Stimulated activated CD8-positive, alpha-beta memory T cell treated with anti-CD3 and anti-CD28 coated beads, Interleukin-12 subunit alpha, Interleukin-12 subunit beta, amount 100 ng/mL, for 24 hours (primary cell): ENCODE data around the gene OR1I1.
"Not testable (repeated sequence)": the region's sequence is repeated elsewhere in the genome, so short reads cannot be mapped to it uniquely, and the experiment has no call there.

ENCODE experiments used
- DNase-seq: peaks from one replicate; pipeline ENCODE4 v3.0.0-alpha.2; 2020; ENCODE audit errors: extremely low read depth

The OR1I1 gene, protein sequence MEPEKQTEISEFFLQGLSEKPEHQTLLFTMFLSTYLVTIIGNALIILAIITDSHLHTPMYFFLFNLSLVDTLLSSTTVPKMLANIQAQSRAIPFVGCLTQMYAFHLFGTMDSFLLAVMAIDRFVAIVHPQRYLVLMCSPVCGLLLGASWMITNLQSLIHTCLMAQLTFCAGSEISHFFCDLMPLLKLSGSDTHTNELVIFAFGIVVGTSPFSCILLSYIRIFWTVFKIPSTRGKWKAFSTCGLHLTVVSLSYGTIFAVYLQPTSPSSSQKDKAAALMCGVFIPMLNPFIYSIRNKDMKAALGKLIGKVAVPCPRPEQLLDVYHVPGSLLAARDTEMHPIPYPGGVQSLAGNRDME

DNA sequence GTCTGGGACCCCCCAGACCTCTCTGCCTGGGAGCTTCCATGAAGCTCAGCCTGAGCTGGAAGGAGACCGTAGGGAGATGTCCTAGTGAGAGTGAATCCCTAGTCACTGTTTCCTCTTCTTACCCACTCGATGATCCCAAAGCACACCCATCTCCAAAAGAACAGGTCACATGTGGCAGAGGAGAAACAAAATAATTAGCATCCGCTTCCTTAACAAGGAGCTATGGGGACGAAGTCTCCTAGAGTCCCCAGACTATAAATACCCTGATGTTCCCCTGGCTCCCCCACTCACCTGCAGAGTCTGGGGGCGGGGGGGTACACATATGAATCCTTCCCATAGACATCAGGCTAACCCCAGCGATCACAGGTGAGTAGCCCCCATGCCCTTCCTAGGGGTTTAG is at the start of gene OR1I1:
TSS of gene OR1I1 (plus strand) at position 301 of the 400 bp plus-strand sequence. CDS start 4,855 bp downstream, outside the sequence.
- DNase-seq = no peak

DNA sequence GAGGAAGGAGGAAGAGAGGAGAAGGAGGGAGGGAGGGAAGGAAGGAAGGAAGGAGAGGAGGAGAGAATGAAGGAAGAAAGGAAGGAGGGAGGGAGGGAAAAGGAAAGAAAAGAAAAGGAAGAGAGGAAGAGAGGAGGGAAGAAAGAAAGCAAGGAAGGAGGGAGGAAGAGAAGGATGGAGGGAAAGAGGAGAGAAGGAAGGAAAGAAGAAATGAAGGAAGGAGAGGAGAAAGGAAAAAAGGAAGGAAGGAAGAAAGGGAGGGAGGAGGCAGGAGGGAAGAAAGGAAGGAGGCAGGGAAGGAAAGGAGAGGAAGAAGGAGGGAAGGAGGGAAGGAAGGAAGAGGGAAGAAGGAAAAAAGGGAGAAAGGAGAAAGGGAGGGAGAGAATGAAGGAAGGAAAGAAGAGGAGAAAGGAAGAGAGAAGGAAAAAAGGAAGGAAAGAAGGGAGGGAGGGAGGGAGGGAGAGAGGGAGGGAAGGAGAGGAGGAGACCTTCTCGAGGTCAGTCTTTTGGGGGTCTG is 46.2 kb upstream of the OR1I1 start:
- no peak for DNase-seq

DNA sequence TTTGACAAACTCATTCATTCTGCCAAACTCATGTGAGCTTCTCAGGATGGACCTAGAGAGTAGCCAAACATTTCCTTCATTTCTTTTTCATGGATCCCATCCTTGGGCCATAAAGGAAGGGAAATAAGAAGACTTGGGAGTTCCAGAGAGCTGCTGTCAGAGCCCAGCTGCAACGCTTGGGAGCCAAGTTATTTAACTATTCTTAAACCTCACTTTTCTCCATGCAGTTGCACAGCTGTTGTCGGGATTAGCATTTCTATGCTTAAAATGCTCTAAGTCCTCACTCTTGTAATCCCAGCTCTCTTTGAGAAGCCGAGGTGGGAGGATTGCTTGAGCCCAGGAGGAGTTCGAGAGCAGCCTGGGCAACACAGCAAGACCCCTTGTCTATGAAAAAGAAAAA is 44.4 kb upstream of the OR1I1 start:
- no peak for DNase-seq

DNA sequence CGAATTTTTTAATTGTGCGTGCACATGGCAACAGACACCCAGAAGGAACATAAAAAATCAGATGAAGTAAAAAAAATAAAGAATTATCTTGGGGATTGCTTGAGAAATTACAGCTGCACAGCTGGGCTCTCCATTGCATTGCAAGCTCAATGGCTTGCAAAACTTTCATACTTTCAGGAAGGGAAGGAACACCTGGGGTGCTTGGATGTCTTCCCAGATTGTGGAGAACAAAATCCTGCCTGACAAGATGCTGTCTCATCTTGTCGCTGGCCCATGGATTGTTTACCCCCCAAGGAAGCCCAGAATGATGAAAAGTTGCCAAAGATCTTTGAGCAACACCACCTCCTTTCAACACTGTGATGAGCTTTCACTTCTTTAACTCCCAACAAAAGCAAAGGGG is 43.7 kb upstream of the OR1I1 start:
- DNase-seq = no peak

DNA sequence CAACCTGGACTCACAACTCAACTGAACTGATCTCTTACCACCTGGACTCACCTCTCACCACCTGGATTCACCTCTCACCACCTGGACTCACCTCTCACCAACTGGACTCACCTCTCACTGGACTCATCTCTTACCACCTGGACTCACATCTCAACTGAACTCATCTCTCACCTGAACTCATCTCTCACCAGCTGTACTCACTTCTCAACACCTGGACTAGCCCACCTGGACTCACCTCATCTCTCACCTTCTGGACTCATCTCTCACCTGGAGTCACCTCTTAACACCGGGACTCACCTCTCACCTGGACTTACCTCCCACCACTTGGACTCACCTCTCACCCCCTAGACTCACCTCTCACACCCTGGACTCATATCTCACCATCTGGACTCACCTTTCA is 40.0 kb upstream of the OR1I1 start:
- no peak for DNase-seq

DNA sequence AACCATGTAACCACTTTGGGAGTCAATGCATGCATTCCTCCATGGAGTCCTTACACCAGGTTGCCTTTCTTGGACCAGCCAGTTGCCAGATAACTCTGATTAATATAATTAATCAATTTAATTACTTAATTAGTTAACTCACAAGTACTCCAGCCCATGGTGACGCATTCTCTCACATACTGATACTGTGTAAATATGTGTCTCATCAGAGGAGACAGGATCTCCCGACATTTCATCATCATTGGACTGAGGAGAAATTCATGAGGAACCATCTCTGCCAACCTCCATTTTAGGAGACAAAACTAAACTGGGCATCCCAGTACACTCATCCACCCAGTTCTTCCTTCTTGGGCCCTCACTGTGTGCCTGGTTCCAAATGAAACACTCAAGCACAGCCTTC is 39.2 kb upstream of the OR1I1 start:
- no peak for DNase-seq

DNA sequence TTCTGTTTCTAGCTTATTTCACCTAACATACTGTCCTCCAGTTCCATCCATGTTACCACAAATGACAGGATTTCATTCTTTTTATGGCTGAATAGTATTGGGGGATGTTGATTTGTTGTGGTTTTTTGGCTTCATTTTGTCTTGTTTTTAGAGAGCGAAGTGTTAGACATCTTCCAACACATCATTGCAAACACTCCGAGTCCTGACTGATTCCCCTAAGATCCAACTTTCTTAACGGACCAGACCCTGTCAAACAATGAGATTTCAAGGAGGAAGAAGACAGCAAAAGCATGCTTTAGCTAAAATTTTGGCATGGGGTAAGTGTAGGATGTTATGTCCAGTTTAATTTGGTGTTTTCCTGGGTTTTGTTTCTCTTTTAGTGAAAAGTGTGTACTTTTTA is 36.5 kb upstream of the OR1I1 start:
- no peak for DNase-seq

DNA sequence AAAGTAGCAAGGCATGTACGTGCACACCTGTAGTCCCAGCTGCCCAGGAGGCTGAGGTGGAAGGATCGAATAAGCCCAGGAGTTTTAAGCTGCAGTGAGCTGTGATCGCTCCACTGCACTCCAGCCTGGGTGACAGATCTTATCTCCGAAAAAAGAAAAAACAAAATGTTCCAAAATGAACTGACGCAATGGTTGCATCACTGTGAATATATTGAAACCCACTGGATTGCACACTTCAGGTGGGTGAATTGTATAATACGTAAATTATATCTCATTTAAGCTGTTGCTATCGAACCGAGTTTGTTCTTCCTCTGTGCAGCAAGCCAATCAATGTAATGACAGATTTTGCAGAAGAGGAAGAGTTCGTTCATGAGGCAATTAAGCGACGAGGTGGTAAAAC is 34.3 kb upstream of the OR1I1 start:
- DNase-seq = no peak

DNA sequence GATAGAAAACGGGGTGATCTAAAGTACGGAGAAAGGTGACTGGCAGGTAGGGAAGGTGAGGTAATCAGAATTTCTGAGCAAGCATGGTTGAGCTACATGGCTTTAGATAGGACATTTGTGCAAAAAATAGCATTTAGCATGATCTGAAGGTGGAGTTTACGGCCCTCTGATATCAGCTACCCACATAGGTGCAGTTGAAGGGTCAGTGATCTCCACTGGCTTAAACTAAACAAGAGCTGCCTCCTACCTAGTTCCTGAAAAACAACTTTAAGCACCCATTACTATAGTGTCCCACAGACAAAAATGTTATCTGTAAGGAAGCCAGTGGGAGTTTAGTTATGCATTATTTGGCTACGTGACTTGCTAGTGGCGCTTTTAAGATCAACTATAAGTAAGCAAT is 33.9 kb upstream of the OR1I1 start:
- no peak for DNase-seq

DNA sequence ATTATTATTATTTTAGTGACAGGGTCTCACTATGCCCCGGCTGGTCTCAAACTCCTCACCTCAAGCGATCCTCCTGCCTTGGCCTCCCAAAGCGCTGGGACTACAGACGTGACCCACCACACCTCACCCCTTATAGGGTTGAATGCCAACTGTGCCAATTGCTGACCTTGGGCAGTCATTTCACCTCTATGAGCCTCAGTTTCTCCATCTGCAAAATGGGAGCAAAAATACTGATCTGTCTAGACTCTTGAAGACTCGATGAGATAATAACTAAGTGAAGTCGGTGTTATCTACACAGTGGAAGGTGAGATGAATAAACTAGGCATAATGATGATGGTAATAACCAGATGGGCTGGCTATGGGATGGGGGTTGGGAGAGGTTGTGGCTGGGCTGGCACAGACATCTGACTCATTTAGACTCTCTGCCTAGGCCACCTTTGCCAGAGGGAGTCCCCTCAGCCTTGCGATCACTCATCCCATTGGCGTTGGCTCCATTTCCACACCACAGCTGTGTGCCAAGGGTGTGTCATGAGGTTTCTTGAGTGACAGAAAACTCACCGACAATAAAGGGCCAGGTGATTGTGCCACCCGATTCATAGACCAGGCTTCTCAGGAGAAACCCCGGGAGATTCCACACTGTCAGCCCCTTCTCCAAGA is 33.0 kb upstream of the OR1I1 start, which contains the start of gene CASP14:
TSS of gene CASP14 (plus strand) at position 596 of the 657 bp plus-strand sequence. CDS start 2,772 bp downstream, outside the sequence.
- DNase-seq = no peak

DNA sequence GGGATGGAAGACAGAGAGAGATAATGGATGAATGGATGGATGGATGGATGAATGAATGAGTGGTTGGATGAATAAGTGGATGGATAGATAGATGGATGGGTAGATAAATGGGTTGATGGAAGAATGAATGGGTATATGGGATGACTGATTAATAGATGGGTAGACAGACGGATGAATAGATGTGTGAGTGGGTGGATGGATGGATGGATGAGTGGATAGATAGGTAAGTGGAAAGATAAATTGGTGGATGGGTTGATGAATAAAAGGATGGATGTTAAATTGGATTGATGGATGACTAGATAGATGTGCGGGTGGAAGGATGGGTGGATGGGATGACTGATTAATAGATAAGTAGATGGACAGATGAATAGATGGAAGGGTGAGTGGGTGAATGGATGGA is 31.4 kb upstream of the OR1I1 start:
- DNase-seq = no peak

DNA sequence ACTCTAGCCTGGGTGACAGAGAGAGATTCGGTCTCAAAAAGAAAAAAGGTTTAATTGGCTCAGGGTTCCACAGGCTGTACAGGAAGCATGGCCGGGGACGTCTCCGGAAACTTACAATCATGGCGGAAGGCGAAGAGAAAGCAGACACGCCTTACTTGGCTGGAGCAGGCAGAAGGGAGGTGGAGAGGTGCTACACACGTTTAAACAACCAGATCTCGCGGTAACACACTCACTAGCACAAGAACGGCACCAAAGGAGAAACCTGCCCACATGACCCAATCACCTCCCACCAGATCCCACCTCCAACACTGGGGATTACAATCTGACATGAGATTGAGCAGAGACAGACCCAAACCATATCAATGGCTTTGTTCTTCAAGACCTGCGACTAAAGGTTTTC is 20.0 kb upstream of the OR1I1 start:
- no peak for DNase-seq

DNA sequence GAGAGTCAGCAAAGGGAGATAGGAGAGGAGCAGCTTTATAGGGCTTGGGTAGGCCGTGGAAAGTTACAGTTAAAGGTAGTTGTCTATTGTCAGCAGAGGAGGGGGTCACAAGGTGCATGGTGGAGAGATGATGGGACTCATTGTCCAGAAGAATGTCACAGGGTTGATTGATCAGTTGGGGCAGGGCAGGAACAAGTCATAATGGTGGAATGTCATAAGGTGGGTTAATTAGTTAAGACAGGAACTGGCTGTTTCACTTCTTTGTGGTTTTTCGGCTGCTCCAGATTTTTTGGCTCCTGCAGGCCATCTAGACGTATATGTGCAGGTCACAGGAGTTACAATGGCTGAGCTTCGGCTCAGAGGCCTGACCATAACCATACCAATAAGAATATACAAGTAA is 11.6 kb upstream of the OR1I1 start:
- DNase-seq = not testable (repeated sequence)

DNA sequence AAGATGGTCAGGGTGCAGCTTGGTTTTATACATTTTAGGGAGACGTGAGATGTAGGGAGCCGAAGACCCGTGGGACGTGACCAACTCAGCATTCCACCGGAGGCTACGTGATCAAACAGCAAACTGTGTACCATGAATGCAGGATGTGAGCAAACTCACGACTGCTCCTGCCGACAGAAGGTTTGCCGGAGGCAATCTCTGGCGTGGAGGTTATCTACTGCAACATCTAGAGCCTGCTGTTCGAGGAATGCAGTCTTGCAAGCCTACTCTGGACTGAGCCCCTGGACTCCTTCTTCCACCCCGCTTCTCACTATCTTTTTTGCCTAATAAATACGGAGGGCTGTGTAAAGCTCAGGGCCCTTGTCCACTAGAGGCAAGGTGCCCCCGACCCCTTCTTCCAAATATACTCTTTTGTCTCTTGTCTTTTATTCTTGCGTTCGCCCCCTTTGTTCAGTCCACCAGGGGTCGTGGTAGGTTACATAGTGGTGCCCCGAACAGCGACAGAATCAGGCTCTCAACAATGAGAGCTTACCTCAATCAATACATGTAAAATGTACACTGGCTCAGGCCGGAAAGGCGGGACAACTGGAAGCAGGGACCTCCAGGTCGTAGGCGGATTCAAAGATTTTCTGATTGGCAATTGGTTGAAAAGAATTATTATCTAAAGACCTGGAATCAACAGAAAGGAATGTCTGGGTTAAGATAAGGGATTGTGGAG is 8.9 kb upstream of the OR1I1 start:
- DNase-seq = no peak

DNA sequence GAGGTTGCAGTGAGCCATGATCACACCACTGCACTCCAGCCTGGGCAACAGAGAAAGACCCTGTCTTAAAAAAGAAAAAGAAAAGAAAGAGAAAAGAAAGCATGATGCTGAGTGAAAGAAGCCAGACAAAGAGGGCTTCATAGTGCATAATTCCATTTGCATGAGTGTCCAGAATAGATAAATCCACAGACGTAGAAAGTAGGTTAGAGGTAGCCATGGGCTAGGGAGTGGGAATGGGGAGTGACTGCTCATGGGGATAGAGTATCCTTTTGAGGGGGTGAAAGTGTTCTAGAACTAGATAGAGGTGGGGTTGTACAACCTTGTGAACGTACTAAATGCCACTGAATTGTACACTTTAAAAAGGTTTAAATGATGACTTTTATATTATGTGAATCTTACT is 7.6 kb upstream of the OR1I1 start:
- no peak for DNase-seq

DNA sequence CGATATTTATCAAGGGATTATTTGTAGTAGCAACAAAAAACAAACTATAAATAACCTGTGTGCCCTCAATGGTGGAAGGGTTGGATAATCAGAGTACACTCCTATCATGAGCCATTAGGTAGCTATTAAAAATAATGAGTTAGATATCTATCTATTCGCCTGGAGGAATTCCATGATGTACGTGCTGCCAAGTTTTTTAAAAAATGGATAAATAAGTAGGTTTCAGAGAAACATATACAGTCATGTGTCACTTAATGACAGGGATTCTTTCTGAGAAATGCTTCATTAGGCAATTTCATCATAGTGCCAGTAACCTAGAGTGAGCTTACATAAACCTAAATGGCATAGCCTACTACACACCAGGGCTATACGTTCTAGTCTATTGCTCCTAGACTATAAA is 6.2 kb upstream of the OR1I1 start:
- DNase-seq = no peak

DNA sequence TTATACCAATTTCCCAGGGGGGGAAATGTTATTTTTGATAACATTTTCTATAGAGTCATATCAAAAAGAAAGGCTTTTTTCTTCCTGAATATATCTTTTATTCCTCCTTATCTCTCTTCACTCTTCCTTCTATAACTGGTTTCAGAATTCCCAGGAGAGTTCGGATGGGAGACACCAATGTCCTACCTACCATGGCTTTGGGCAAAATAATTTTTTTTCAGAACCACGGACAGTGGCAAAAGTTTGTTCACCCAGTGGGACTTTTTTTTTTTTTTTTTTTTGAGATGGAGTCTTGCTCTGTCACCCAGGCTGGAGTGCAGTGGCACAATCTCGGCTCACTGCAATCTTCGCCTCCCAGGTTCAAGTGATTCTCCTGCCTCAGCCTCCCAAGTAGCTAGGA is 2.0 kb upstream of the OR1I1 start:
- not testable (repeated sequence) for DNase-seq

DNA sequence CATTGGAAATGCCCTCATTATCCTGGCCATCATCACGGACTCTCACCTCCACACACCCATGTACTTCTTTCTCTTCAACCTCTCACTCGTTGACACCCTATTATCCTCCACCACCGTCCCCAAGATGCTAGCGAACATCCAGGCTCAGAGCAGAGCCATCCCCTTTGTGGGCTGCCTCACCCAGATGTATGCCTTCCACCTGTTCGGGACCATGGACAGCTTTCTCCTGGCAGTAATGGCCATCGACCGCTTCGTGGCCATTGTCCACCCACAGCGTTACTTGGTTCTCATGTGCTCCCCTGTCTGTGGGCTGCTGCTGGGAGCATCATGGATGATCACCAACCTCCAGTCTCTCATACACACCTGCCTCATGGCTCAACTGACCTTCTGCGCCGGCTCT is 5.2 kb downstream of the OR1I1 start:
- no peak for DNase-seq

DNA sequence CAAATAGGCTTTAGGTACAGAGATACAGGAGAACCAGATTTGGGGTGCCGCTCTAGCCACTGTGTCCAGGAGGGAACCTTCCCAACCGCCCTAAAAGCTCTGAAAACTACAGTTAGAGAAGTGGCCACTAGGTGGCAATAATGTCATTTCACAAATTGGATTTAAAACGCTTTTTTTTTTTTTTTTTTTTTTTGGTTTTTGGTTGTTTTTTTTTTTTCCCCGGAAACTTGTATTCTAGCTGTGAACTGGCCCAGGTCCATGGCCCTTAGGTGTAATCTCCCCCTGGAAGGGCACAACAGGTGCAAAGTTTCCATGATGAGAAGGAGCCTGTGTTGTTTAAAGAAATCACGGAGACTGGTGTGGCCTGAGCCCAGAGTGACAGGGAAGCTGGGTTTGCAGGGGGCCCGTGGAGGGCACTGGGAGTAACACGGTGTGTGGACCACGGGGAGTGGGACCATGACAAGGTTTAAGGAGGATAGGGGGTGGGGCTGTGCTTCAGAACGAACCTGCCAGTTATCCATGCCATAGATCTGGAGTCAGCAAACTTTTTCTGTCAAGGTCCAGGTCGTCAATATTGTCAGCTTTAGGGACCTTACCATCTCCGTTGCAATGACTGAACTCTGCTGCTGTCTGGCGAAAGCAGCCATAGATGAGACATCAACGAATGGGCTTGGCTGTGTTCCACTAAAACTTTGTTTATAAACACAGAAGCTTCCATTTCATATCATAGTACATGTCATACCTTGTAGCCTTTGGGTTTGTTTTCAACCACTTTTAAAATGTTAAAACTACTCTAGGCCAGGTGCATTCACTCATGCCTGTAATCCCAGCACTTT is 10.1 kb downstream of the OR1I1 start:
- DNase-seq = no peak

DNA sequence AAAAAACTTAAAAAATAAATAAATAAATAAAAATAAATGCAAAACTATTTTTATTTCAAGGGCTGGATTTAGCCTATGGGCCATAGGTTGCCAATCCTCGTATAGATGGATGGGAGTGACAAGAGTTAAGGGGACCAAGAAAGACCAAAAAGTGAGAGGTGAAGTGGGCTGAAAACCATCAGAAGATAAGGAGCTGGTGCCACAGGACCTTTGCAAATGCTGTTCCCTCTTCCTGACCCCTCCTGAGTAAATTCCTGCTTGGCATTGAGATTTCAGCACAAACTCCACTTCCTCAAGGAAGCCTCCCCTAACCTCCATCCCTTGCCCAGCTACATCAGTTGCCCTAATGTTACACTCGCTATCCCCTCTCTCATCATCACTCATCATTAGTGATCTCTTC is 11.0 kb downstream of the OR1I1 start:
- DNase-seq = no peak

DNA sequence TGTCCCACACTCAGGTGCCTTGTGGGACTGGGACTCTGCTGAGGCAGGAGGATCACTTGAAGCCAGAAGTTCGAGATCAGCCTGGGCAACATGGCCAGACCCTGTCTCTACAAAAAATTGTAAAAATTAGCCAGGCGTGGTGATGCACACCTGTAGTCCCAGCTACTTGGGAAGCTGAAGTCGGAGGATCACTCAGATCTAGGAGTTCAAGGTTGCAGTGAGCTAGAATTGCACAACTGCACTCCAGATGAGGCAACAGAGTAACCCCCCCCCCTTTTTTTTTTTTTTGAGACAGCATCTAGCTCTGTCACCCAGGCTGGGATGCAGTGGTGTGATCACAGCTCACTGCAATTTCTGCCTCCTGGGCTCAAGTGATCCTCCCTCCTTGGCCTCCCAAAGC is 14.2 kb downstream of the OR1I1 start:
- no peak for DNase-seq

DNA sequence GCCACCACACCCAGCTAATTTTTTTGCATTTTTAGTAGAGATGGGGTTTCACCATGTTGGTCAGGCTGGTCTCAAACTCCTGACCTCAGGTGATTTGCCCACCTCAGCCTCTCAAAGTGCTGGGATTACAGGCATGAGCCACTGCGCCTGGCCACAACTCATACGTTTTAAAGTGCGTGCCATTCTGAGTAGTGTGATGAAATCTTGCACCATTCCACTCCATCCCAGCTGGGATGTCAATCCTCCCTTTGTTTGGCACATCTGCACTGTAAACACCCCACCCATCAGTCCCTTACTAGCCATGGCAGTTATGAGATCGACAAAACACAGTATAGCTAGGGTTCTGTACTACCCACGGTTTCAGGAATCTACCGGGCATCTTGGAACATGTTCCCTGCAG is 16.0 kb downstream of the OR1I1 start:
- DNase-seq = not testable (repeated sequence)
